Gastroesophageal sphincter (tissue), 4 donors: ENCODE results near the gene ALDOC. TPM values are rescaled to one million over a fixed set of nuclear protein-coding genes. Genes with fewer than 3 reads are reported as not detected.

ENCODE experiments used
- ATAC-seq: fragments of 150-250 bp; one replicate; pipeline ENCODE4 v1.9.1; 2016; ENCODE audit warnings: mild to moderate bottlenecking, moderate library complexity
- H3K27ac ChIP-seq, 4 donors: fragments of 200-600 bp; sonication (generic) in 3 of 4; 1 replicate in 3 of 4; 2 replicates in 1 of 4; pipeline ENCODE4 v1.5.1; 2016 to 2019
- H3K27me3 ChIP-seq: fragments of 200-600 bp; sonication (generic); one replicate; pipeline ENCODE4 v1.5.1; 2019
- H3K36me3 ChIP-seq, 2 donors: fragments of 200-600 bp; sonication (generic); one replicate each; pipeline ENCODE4 v1.5.1; 2019; ENCODE audit warnings: control low read depth in 1 of 2
- H3K4me1 ChIP-seq, 3 donors: fragments of 200-600 bp; sonication (generic); 1 replicate in 2 of 3; 2 replicates in 1 of 3; pipeline ENCODE4 v1.5.1; 2016 to 2019; ENCODE audit warnings: control low read depth in 2 of 3
- H3K4me3 ChIP-seq, 2 donors: fragments of 200-600 bp; sonication (generic); one replicate each; pipeline ENCODE4 v1.5.1; 2019; ENCODE audit warnings: mild to moderate bottlenecking in 1 of 2, moderate library complexity in 1 of 2
- H3K9me3 ChIP-seq, 3 donors: fragments of 200-600 bp; sonication (generic); one replicate each; pipeline ENCODE4 v1.5.1; 2017 to 2019; ENCODE audit warnings: control low read depth in 2 of 3
- EP300 ChIP-seq: sonication (generic); formaldehyde crosslinking; IDR thresholded peaks from one replicate; pipeline ENCODE4 v1.6.1; 2017; ENCODE audit warnings: antibody characterized with exemption, mild to moderate bottlenecking
- POLR2A ChIP-seq, 2 donors: fragments of 450-650 bp; IDR thresholded peaks; one replicate each; pipeline ENCODE4 v1.6.1; 2017; ENCODE audit warnings: antibody characterized with exemption in 2 of 2, mild to moderate bottlenecking in 2 of 2, moderate library complexity in 1 of 2
- POLR2AphosphoS5 ChIP-seq: sonication (generic); formaldehyde crosslinking; IDR thresholded peaks from one replicate; pipeline ENCODE4 v1.6.1; 2017; ENCODE audit warnings: antibody characterized with exemption
- WGBS, 2 donors: methylation state at CpG; one replicate each; pipeline ENCODE4 v1.1.5; 2018; ENCODE audit warnings: low coverage in 1 of 2; 5-methylcytosine and 5-hydroxymethylcytosine counted together
- total RNA-seq, 4 donors: library from RNA; depleted of rRNA; stranded (reverse); fragments of >200 nt; gene quantifications; one replicate each; pipeline ENCODE4 v1.1.0, GENCODE V29; 2016
- TF ChIP-seq, protein P1 (sequence below), 4 experiments: fragments of 200-600 bp in 2 of 4; fragments of 450-650 bp in 2 of 4; sonication (generic) in 1 of 4; IDR thresholded peaks; one replicate each; pipeline ENCODE4 v1.5.1; 2017 to 2019; ENCODE audit warnings: antibody characterized with exemption in 4 of 4, mild to moderate bottlenecking in 2 of 4, moderate library complexity in 2 of 4

ALDOC gene
- total RNA-seq, 4 donors from 2014 or later = 29.1 to 46.5 (median 37.7) TPM

DNA sequence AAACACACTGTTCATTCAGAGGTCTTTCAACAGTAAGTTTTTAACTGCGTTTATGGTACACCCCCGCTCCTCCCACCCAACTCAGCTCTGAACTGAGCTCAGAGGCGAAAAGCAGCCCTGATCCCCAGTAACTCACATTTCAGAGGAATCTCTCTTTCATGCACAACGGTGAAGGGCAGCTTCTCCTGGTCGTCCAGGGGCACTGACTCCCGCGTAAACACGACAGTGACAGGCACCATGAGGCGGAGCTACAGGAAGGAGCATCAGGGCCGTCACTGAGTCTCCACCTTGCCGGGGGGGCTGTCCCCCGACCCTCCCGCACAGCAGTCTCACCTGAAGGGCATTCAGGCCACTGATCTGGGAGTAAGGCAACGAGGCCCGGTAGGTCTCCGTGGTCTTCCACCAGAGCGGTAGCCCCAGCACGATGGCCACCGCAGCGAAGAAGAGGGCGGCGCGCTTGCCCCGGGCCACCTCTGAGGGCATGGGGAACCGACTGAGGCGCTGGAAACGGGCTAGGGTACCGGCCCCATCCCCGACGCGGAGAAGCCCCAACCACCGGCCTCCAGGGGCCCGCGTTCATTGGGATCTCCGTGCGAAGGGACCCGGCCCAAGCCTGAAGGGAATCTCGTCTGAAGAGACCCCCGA, 5.9 kb downstream of the ALDOC start:
- Histone ChIP-seq H3K27ac (peak overlapping the region; percentile 65 to 88 (median 85)), H3K4me1 (peaks cover 0 to 47% (median 10%) of the 10 kb centered on the region in 3 donors), H3K36me3 (peaks cover 0 to 18% of the 10 kb centered on the region in 2 donors), H3K27me3 (no peaks in the 10 kb centered on the region), H3K9me3 (no peaks in the 10 kb centered on the region), H3K4me3 (peak overlapping the region; percentile 74 to 94)
- 0 to 6% methylated on average over 2 to 3 of the region's 39 CpGs for WGBS, 2 donors
- TF ChIP-seq EP300 = no peak
- no peak for TF ChIP-seq POLR2AphosphoS5
- no peak for TF ChIP-seq POLR2A (IDR thresholded peaks at IDR 0.05)
- TF ChIP-seq, protein P1, sequence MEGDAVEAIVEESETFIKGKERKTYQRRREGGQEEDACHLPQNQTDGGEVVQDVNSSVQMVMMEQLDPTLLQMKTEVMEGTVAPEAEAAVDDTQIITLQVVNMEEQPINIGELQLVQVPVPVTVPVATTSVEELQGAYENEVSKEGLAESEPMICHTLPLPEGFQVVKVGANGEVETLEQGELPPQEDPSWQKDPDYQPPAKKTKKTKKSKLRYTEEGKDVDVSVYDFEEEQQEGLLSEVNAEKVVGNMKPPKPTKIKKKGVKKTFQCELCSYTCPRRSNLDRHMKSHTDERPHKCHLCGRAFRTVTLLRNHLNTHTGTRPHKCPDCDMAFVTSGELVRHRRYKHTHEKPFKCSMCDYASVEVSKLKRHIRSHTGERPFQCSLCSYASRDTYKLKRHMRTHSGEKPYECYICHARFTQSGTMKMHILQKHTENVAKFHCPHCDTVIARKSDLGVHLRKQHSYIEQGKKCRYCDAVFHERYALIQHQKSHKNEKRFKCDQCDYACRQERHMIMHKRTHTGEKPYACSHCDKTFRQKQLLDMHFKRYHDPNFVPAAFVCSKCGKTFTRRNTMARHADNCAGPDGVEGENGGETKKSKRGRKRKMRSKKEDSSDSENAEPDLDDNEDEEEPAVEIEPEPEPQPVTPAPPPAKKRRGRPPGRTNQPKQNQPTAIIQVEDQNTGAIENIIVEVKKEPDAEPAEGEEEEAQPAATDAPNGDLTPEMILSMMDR (IDR thresholded peaks at IDR 0.05) = no peak
- ATAC-seq = peak; percentile 5

DNA sequence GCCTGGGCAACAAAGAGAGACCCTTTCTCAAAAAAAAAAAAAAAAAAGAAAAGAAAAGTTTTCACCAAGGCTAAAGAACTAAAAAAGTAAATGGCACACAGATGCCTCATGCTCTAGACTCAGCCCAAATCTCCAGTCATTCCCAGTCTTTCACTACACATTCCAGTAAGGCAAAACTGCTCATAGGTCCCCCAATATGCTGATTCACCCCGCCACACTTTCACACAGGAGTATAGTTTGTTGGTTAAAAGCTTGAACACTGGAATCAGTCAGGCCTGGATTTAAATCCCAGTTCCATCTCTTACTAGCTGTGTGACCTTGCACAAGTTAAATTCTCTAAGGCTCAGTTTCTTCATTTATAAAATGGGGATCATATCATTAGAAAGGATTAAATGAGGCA, 7.2 kb downstream of the ALDOC start:
- 100% methylated on average over 1 of the region's 1 CpG for WGBS, 2 donors
- Histone ChIP-seq H3K4me1 (peaks cover 0 to 40% (median 9%) of the 10 kb centered on the region in 3 donors), H3K27me3 (no peaks in the 10 kb centered on the region), H3K36me3 (peaks cover 0 to 18% of the 10 kb centered on the region in 2 donors), H3K27ac (no peak overlapping the region), H3K9me3 (no peaks in the 10 kb centered on the region), H3K4me3 (no peak overlapping the region)
- ATAC-seq = no peak
- TF ChIP-seq POLR2A (IDR thresholded peaks at IDR 0.05) (no peak), EP300 (no peak), POLR2AphosphoS5 (no peak)

DNA sequence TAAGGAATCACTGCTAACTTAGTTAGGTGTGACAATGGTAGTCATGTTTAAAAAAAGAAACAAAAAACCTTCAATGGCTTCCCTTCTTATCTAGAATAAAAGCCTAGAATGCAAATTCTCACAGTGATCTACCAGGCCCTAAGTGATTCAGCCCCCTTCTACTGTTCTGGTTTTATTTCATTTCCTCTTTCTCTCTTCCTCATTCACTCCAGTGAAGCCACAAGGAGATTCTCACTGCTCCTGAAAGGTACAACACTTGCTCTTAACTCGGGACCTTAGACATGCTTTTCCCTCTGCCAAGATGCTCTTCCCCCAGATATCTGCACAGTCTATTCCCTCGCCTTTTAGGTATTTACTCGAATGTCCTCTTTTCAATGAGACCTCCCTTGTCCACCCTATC, 9.1 kb downstream of the ALDOC start:
- 84 to 87% methylated on average over 3 of the region's 3 CpGs for WGBS, 2 donors
- H3K27ac ChIP-seq = no peak overlapping the region

GRCh38 chr17:28563475-28563874, 13.2 kb downstream of the ALDOC start:
- H3K36me3 ChIP-seq = peaks cover 0 to 73% of the 10 kb centered on the region in 2 donors
- no peak overlapping the region for H3K27ac ChIP-seq
- H3K4me1 ChIP-seq = peaks cover 0 to 15% (median 0%) of the 10 kb centered on the region in 3 donors
- H3K9me3 ChIP-seq = no peaks in the 10 kb centered on the region
- WGBS, 2 donors = 83 to 95% methylated on average over 2 to 3 of the region's 3 CpGs
- no peak overlapping the region for H3K4me3 ChIP-seq
- no peaks in the 10 kb centered on the region for H3K27me3 ChIP-seq
- TF ChIP-seq, protein P1 (IDR thresholded peaks at IDR 0.05) = no peak
- no peak for TF ChIP-seq POLR2A (IDR thresholded peaks at IDR 0.05)
- no peak for TF ChIP-seq POLR2AphosphoS5
- ATAC-seq = no peak

More for the DNA sequence above, 9.1 kb downstream of the ALDOC start:
- Histone ChIP-seq H3K4me3 (no peak overlapping the region), H3K9me3 (no peaks in the 10 kb centered on the region), H3K4me1 (peaks cover 0 to 44% (median 9%) of the 10 kb centered on the region in 3 donors), H3K27me3 (no peaks in the 10 kb centered on the region), H3K36me3 (peaks cover 0 to 32% of the 10 kb centered on the region in 2 donors)
- TF ChIP-seq, protein P1 (IDR thresholded peaks at IDR 0.05) = no peak
- no peak for TF ChIP-seq POLR2AphosphoS5
- no peak for TF ChIP-seq EP300
- TF ChIP-seq POLR2A (IDR thresholded peaks at IDR 0.05) = no peak
- no peak for ATAC-seq

GRCh38 chr17:28555022-28555421, 21.7 kb downstream of the ALDOC start:
- H3K27ac ChIP-seq = no peak overlapping the region
- peaks cover 0 to 70% of the 10 kb centered on the region in 2 donors for H3K36me3 ChIP-seq
- TF ChIP-seq POLR2A (IDR thresholded peaks at IDR 0.05) (no peak), EP300 (no peak), POLR2AphosphoS5 (no peak)
- TF ChIP-seq, protein P1 (IDR thresholded peaks at IDR 0.05) = no peak
- H3K27me3 ChIP-seq = no peaks in the 10 kb centered on the region
- no peaks in the 10 kb centered on the region for H3K9me3 ChIP-seq
- no peak for ATAC-seq
- 91 to 96% methylated on average over 1 to 3 of the region's 3 CpGs for WGBS, 2 donors
- H3K4me3 ChIP-seq = no peak overlapping the region
- H3K4me1 ChIP-seq = peaks cover 0 to 31% (median 13%) of the 10 kb centered on the region in 3 donors
